ENCODE results near the gene AP2A2.

The AP2A2 gene

DNA sequence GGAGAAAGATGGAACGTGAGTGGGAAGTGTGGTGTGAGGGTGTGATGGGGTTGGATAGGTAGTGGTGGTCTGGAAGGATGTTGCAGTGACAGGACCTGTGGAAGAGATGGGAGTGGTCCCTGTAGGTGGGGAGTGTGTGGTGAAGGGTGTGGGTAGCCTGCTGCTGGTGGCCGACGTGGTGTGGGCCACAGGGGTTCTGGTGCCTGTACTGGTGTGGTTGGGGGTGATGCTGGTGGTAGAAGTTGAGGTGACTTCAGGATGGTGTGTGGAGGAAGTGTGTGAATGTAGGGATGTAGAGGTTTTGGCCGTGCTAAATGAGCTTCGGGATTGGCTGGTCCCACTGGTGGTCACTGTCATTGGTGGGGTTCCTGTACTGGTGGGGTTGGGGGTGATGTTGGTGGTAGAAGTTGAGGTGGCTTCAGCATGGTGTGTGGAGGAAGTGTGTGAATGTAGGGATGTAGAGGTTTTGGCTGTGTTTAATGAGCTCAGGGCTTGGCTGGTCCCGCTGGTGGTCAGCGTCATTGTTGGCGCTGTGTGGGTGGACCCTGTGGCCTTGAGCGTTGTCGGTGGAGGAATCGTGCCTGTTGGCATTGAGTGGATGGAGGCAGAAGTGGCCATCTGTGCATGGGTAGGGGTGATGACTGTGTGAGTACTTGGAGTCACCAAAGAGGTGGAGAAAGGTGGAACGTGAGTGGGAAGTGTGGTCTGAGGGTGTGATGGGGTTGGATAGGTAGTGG is 91.8 kb downstream of the AP2A2 start:
- no peak for DNase-seq

DNA sequence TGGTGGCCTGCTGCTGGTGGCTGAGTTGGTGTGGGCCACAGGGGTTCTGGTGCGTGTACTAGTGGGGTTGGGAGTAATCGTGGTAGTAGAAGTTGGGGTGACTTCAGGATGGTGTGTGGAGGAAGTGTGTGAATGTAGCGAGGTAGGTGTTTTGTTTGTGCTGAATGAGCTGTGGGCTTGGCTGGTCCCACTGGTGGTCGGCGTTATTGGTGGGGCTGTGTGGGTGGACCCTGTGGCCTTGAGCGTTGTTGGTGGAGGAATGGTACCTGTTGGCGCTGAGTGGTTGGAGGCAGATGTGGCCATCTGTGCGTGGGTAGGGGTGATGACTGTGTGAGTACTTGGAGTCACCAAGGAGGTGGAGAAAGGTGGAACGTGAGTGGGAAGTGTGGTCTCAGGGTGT is 92.4 kb downstream of the AP2A2 start:
- DNase-seq: no peak

DNA sequence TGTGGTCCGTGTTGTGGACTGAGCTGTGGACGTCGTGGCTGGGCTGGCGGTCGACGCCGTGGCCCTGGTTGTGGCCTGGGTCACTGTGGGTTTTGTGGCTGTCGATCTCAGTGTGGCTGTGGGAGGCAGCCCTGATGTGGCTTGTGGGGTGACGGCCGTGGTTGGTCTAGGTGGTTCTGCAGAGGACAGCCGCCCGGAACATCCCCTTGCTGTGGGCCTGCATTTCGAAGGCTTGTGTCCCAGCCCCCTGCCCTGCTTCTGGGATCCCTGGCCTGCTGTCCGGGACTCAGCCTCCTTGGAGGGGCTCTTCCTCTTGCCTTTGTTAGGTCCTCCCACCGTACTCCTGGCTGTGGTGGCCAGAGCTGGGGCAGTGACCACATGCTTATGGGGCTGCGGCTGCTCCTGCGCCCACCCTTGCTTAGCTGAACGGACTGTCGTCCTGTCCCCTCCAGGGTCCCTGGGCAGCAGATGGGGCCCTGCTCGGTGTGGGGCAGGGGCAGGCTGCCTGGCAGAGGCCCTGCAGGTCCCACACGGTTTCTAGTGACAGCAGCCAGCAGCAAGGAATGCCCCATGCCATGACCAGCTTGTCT is 93.7 kb downstream of the AP2A2 start:
- DNase-seq: no peak

DNA sequence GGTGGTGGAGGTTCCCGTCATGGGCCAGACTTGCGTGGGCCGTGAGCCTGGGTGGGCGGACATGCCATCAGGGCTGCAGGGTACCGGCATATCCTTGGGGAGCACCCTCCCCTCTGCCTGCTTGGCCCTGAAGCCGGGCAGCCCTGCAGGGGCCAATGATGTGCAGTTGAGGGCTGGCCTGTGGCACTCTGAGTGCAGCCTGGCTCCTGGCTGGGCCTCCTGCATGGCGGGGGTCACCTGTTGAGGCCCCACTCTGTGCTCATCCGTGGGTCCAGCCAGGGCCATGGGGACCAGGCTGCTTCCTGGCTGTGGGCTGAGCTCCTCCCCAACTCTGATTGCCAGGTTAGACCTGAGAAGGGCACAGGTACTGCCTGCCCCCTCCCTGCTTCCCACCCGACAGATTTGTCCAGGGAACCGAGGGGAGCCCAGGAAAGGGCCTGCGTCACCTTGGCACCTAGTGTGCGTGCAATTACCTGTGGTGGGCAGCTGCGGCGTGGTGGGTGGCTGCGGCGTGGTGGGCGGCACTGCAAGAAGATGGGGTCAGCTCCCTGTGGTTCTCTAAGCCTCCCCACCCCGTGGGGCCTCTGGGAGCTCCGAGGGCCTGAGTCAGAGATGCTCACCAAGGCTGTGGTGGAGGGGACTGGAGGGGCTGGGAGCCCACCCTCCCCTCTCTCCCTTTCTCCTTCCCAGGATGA is 94.7 kb downstream of the AP2A2 start:
- DNase-seq: no peak

DNA sequence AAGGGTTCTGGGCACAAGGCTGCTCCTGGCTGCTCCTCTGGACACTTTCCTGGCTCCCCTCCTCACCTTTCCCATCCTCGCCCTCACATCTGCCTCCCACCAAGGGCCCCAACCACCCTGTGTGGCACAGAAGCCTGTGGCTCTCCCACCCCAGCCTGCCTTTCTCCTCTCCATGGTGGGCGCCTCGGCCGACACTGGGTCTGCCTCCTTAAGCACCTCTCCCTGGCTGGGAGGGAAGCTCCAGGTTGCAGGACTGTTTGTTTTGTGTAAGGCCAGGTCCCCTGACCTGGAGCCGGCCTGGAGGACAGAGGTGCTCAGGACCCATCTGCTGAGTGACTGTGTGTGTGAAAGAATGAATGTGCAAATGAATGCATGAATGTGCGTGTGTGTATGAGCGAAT is 96.7 kb downstream of the AP2A2 start:
- no peak for DNase-seq

DNA sequence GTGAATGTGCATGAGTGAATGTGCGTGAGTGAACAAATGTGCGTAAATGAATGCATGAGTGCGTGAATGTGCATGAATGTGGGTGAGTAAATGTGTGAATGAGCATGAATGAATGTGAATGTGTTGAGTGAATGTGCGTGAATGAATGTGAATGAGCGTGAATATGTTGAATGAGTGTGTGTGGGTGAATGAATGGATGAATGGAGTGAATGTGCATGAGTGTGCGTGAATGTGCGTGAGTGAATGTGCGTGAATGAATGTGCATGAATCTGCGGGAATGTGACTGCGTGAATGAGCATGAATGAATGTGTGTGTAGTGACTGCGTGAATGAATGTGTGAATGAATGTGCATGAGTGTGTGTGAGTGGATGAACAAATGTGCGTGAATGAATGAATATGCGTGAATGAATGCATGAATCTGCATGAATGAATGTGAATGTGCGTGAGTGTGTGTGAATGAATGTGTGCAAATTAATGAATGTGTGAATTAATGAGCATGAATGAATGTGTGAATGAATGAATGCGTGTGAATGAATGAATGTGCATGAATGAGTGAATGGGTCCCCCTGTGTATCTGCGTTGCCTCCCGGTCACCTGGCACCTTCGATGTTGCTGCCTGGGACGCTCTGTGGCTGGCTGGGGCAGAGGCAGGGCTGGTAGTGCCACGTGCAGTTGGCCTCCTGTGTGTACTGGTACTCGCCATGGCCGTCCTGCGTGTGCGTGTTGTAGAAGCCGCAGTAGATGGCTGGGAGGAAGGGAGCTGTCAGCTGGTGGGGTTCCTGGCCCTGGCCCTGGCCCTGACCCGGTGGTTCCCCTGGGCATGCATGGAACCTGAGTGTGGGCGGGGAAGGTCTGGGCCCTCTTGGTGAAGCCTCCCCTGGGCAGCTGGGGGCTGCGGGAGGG is 97.5 kb downstream of the AP2A2 start:
- no peak for DNase-seq

DNA sequence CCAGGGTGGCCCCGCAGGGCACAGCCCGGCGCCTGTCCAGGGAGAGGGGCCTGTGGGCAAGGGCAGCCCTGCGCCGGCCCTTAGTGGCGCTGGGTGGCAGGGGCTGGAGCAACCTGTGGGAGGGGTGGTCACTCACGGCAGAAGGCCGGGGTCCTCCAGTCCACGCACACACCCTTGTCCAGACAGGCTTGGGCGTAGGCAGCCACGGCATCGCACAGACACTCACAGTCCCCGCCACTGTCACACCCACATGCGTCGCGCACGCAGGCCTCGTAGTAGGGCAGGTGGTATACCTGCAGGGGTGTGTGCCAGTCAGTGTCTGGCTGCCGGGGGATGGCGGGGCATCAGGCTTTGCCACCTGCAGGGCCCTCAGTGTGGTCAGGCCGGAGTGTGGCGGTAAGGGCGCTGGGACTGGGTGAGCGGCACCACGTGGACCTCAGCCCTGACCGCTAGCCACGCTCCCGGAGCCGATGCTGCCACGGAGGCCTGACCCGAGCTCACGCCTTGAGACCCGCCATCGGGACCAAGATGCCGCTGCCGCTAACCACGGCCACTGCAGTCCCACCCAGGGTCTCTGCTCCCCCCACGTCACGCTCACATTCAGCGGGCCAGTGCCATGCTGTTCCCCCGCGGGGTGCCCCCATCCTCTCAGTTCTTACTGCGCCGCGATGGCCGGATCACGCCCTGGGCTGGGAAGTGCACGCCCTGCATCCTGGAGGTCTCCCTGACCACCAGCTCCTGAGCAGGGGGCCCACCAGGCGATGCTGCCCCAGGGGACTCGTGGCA is 98.3 kb downstream of the AP2A2 start:
- DNase-seq: no peak

DNA sequence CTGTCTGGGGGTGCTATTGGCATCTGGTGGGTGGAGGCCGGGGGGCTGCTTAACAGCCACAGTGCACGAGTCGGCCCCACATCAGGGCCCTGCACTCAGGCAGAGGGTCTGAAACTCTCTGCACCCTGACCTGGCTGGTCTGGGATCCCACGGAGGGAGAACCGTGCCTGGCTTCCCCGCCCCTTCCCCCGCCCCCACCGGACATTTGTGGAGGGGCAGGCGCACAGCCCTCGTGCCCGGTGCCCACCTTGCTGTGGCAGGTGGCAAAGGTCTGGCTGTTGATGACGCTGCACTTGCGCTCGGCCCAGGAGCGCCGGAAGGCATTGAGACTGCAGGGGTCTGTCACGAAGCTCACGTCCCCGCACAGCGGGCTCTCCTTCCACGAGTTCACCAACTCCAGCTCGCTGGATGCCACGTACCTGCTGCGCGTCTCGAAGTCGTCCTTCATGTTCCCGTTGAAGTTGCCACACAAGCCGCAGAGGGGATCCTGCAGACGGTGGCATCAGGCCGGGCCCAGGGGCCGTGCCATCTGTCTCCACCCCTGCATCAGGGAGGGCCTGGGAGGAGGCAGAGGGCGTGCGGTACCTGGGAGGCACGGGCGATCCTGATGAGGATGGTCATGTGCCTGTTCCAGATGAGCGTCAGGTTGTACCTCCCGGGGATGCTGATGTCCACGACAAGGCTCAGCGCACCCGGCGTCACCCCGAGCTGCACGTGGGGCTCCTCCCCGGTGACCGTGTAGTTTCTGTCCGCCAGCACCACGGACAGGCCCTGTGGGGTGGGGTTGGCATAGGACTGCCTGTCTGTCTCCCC is 99.1 kb downstream of the AP2A2 start:
- no peak for DNase-seq

DNA sequence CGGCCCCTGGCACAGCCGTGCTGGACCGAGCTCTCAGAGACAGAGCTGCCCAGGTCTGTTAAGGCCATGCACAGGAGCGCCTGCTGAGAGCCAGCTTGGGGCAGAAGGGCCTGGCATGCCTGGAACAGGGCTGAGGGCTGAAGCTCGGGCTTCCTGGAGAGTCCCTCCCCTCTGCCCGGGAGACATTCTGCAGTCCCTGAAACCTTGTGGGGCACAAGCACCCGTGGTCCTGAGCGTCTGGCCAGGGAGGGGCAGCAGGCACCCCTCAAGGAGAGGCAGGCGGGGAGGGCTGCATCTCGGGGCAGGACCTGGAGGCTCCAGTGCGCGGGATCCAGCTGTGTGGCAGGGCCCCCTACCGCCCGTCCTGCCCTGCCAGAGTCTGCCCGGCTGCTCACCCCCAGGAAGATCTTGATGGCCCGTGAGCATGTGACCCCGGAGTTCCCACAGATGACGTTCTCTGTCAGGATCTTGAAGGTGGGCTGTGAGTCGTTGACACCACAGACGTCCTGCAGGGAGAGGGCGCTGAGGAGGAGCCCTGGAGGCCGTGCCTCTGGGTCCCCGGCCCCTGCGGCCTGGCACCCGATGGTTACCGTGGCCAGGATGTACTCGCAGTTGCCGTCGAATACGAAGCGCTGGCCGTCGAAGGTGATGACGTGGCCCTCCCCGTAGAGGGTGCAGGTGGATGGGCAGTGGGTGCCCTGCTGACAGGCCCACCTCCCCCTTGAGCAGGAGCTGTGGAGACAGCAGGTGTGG is 99.9 kb downstream of the AP2A2 start:
- DNase-seq: no peak

DNA sequence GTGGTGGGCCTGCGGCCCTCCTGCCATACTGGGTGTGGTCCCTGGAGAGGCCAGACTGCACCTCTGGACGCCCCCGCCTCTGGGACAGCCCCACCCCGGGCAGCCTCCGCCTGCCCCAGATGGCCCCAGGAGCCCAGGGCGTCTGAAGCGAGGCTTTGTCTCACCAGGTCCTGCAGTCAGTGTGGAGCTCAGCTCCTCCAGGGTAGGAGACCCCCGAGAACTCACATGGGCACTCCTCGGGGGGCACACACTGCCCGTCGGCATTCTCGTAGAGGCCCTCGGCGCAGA is 100.4 kb downstream of the AP2A2 start:
- DNase-seq: no peak

DNA sequence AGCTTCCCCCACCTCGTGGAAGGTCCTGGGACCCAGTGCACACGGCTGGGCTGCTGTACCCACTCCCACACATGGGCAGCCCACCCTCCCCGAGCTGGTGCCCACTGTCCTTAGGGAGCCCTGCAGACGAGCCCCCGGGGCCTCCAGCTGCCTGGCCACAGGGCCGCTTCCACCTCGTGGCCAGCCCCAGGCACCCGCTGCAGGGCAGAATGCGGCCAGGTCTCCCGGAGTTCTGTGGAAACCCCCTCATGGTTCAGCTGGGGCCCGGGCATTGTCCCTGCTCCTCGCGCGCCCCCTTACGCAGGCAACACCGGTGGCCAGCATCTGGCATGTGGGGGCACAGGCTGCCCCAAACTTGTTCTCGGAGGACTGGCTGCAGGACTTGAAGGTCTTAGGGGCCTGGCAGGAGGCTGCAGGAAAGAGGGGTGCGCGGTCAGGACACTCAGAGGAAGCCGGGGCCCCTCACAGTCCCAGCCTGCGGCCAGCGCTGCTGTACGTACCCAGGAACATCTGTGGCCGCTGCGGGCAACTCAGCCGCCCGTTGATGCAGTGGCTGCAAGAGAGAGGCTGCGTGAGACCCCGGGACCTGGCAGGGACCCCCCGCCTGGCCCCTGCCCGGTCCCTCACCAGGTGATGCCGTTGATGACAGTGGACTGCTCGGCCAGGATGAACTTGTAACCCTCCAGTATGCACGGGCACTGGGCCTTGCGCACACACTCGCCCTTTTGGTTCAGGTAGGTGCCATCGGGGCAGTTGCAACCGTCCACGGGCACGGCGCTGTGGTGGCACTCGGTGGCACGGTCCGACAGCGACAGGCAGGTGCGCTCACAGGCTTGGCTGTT is 101.2 kb downstream of the AP2A2 start:
- DNase-seq: no peak

DNA sequence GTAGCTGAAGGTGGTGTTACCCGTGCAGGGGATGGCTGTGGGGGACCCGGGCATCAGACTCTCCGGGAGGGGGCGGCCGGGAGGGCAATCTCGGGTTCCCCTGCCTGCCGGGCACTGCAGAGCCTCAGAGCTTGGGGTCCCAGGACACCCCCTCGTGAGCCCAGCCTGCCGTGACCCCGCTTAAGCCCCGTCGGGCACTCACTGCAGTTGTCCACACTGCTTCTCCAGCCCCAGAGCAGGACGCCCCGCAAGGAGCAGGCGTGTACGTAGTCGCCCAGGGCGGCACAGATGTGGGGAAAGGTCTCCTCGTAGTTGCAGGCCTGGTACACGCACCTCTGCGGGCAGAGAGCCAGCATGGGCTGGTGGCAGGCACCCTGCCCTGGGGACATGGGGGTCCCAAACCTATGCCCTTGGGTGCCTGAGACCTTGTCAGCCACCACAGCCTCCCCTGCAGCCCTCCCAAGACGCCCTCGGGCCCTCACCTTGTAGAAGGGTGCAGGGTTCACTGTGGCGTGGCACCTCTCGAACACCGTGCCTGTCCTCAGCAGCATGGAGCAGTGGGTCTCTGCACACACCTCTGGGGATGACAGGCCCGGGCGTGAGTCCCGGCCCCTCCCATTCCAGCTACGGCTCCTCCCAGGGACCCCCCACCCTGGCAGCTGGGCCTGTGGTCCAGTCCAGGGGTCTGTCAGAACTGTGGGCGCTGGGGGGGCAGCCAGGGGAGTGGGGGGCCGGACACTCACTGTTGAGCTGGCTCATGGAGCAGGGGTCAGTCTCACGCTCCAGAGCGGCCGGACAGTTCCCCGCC is 102.0 kb downstream of the AP2A2 start:
- no peak for DNase-seq

DNA sequence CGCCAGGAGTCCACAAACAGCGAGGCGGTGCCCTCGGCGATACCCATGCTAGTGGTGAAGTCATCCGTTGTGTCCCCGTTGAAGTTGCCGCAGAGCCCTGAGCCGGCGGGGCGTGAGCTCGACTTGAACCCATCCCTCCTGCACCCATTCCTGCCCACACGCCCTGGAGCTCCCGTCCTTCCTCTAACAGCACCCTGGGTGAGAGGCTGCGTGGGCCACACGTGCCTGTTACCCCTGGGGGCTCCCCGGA is 102.5 kb downstream of the AP2A2 start:
- DNase-seq: no peak

DNA sequence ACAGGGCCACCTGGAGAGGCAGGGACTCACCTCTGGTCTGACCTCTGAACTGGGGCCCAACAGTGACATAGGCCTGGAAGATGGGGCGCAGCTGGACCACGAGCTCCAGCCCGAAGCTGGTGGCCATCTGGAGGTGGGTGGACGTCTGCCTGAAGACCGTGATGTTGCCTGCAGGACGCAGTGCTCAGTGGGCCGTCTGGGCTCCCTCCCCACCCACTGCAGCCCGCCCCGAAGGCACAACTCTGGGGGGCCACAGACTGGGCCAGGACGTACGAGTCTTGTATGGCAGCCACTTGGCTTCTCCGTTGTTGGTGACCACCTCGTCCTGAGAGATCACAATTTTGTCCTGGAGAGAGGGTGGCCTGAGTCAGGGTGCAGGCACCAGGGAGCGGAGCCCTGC is 102.9 kb downstream of the AP2A2 start:
- DNase-seq: no peak

DNA sequence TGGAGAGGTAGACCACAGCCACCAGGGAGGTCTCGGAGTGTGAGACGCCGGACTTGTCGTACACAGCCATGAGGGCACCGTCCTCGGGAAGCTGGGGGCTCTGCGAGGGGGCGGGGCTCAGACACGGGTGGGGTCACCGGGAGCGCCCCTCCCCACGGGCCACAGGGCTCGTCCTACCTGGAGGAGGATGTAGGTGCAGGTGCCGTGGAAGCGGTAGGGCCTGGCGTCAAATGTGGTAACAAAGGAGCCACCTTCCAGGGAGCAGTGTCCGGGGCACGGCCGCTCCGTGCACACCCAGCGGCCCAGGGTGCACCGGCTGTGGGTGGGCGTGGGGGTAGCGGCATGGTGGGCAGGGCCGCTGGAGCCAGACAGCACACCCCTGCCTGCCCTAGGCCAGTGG is 103.4 kb downstream of the AP2A2 start:
- DNase-seq: no peak

DNA sequence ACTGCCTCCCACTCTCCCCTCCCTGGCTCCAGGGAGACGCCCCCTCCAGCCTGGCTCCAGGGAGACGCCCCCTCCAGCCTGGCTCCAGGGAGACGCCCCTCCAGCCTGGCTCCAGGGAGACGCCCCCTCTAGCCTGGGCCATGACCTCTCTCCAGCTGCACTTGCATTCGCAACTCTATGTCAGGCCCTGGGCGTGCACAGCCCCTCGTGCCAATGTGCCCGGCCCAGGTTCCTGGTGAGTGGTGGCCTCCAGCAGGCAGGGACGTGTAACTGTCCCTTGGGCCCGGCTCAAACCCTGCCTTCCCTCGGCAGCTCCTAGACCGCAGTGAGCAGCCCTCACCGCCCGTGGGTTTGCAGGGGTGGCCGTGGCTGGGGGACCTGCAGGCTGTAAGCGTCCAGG is 104.0 kb downstream of the AP2A2 start:
- no peak for DNase-seq

DNA sequence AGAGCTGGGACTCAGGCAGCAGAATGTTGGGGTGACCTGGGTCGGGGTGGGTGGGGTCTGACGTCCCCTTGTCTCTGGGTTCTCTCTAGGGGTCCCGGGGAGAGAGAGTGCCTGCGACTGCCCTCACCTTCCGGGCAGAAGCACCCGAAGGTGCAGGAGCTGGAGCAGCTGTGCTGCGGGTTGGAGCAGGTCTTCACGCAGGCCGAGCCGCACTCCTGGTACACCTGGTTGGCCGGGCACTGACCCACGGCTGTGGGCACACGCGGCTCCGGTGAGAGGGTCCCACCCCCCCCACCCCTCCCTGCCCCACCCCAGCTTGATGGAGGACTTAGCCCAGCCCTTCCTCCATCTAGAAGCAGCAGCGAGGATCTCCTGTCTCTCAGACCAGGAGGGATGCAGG is 104.4 kb downstream of the AP2A2 start:
- no peak for DNase-seq

DNA sequence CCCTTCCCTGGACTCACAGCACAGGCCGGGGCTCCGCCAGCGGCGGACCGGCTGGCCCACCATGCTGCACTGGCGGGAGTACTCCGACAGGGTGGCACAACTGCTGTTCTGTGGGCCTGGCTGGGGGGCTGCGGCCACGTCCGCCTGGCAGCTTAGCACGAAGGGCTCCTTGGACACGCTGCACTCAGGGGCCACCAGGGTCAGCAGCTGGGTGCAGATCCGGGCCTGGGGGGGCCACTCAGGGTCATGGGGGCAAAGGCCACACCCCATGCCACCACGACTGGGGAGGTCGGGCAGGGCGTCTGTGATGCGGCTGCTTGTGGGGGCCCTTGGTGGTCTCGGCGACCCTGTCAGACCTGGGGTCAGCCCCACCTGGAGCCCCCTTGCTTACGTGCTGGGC is 104.9 kb downstream of the AP2A2 start:
- DNase-seq: no peak

DNA sequence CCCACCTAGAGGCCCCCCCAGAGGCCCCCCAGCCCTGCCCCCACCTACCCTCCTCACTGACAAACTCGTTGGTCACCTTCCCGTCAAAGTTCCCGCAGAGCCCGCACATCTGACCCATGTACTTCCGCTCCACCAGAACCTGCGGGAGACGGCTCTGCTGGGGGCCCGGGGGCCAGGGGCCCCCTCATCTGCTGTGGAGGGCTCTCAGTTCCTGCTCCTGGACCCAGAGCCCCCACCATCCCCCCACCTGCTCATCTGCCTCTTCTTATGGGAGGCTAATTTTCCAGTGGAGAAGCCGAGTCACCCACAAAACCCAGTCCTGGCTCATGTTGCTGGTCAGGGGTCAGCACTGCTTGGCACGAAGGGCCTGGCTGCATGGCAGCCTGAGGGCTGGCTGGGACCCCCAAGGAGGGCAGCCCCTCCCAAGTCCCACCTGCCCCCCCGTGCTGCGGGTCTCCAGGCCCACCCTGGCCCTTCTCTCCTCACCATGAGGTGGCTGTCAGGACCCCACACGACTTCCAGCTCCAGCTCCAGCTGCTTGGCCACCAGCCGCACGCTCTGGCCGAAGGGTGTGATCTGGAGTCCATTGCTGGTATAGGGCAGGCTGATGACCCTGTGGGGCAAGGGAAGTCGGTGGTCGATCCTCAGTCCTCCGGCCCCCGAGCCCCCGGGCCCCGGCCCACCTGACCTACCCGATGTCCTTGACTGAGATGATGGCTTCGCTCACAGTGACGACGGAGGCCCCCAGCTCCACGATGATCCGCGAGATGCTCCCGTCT is 105.6 kb downstream of the AP2A2 start:
- no peak for DNase-seq

Measured in CD4-positive, alpha-beta T cell treated with Interleukin-17A for 1 hour (primary cell).